HG02973 (cell line): ENCODE results near the gene CCDC158.
"Not testable (repeated sequence)": the region's sequence is repeated elsewhere in the genome, so short reads cannot be mapped to it uniquely, and the experiment has no call there.

Source experiments
- ATAC-seq: cut with Tn5 transposase; IDR thresholded peaks from one replicate; pipeline ENCODE4 v1.9.1; 2021; ENCODE audit warnings: moderate library complexity; ENCODE audit not compliant: unreplicated experiment

CCDC158 gene

GRCh38 chr4:76373919-76374552 lies 46.9 kb downstream of the CCDC158 start:
- no peak for ATAC-seq

- ATAC-seq, result no peak
Observed at GRCh38 chr4:76366737-76367136, 54.2 kb downstream of the CCDC158 start.

GRCh38 chr4:76365636-76366035 lies 55.3 kb downstream of the CCDC158 start:
- no peak for ATAC-seq

- no peak for ATAC-seq
Observed at GRCh38 chr4:76364763-76365162, 56.2 kb downstream of the CCDC158 start.

GRCh38 chr4:76363556-76364290 lies 57.2 kb downstream of the CCDC158 start:
- ATAC-seq, result no peak

- no peak for ATAC-seq
Observed at GRCh38 chr4:76361689-76362412, 59.1 kb downstream of the CCDC158 start.

GRCh38 chr4:76359881-76360466 lies 61.0 kb downstream of the CCDC158 start:
- ATAC-seq, result not testable (repeated sequence)

- ATAC-seq, result no peak
Observed at GRCh38 chr4:76357981-76358380, 63.0 kb downstream of the CCDC158 start.

GRCh38 chr4:76354517-76355473 lies 66.1 kb downstream of the CCDC158 start:
- ATAC-seq, result no peak

GRCh38 chr4:76342803-76343202 lies 78.1 kb downstream of the CCDC158 start:
- ATAC-seq, result no peak

GRCh38 chr4:76342191-76342590 lies 78.8 kb downstream of the CCDC158 start:
- ATAC-seq, result no peak

GRCh38 chr4:76341063-76341462 lies 79.9 kb downstream of the CCDC158 start:
- no peak for ATAC-seq

GRCh38 chr4:76339364-76339763 lies 81.6 kb downstream of the CCDC158 start:
- no peak for ATAC-seq

GRCh38 chr4:76334885-76335284 lies 86.1 kb downstream of the CCDC158 start:
- ATAC-seq, result no peak

- no peak for ATAC-seq
Observed at GRCh38 chr4:76326515-76326914, 94.4 kb downstream of the CCDC158 start.

GRCh38 chr4:76325072-76325471 lies 95.9 kb downstream of the CCDC158 start:
- no peak for ATAC-seq

- ATAC-seq, result no peak
Observed at GRCh38 chr4:76322236-76322635, 98.7 kb downstream of the CCDC158 start.

- ATAC-seq, result no peak
Observed at GRCh38 chr4:76316131-76316530, 104.8 kb downstream of the CCDC158 start.

GRCh38 chr4:76315267-76315918 lies 105.5 kb downstream of the CCDC158 start:
- ATAC-seq, result no peak

- no peak for ATAC-seq
Observed at GRCh38 chr4:76313547-76313946, 107.4 kb downstream of the CCDC158 start.
